ENCODE results near the gene IFNLR1.

DNA sequence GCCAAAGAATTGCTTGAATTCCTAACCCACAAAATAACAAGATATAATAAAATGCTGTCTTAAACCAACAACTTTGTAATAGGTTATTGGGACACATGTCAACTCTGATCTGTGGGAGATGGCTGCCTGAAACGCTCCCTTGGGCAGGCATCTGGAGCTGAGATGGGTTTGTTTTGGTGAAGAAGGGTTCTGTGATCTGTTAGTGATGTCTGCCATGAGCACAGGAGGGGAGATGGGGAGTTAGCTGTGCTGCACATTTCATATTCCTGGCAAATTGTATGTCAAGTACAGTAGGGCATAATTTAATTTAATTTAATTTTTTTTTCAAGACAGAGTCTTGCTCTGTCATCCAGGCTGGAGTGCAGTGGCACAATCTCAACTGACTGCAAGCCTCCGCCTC lies 34.2 kb upstream of the IFNLR1 start:
- TF ChIP-seq, protein P1, sequence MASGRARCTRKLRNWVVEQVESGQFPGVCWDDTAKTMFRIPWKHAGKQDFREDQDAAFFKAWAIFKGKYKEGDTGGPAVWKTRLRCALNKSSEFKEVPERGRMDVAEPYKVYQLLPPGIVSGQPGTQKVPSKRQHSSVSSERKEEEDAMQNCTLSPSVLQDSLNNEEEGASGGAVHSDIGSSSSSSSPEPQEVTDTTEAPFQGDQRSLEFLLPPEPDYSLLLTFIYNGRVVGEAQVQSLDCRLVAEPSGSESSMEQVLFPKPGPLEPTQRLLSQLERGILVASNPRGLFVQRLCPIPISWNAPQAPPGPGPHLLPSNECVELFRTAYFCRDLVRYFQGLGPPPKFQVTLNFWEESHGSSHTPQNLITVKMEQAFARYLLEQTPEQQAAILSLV (tag; IDR thresholded peaks at IDR 0.05) = no peak
- TF ChIP-seq STAT5B (CRISPR knock-in tag; IDR thresholded peaks at IDR 0.05) (no peak), CEBPB (tag; IDR thresholded peaks at IDR 0.05) (no peak), ZNF143 (CRISPR knock-in tag; IDR thresholded peaks at IDR 0.05) (no peak), POLR2A (conservative IDR thresholded peaks at IDR 0.05) (no peak), PHF8 (IDR thresholded peaks at IDR 0.05; ENCODE audit: borderline replicate concordance, low read length) (no peak)
- TF ChIP-seq, protein P2, sequence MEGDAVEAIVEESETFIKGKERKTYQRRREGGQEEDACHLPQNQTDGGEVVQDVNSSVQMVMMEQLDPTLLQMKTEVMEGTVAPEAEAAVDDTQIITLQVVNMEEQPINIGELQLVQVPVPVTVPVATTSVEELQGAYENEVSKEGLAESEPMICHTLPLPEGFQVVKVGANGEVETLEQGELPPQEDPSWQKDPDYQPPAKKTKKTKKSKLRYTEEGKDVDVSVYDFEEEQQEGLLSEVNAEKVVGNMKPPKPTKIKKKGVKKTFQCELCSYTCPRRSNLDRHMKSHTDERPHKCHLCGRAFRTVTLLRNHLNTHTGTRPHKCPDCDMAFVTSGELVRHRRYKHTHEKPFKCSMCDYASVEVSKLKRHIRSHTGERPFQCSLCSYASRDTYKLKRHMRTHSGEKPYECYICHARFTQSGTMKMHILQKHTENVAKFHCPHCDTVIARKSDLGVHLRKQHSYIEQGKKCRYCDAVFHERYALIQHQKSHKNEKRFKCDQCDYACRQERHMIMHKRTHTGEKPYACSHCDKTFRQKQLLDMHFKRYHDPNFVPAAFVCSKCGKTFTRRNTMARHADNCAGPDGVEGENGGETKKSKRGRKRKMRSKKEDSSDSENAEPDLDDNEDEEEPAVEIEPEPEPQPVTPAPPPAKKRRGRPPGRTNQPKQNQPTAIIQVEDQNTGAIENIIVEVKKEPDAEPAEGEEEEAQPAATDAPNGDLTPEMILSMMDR (IDR thresholded peaks at IDR 0.05 in 2 of 3, conservative IDR thresholded peaks at IDR 0.05 in 1 of 3; ENCODE audit: insufficient read depth in 2 of 3, low read depth in 1 of 3, low read length in 3 of 3) = no peak

All from K562 (cell line).